GM19193 (cell line): ENCODE results near the gene MUC5B.

Experiments
- POLR2A ChIP-seq: IDR thresholded peaks from 4 replicates; pipeline ENCODE4 v1.6.1; 2011; ENCODE audit not compliant: insufficient read depth, insufficient read length; ENCODE audit errors: extremely low read depth

Gene MUC5B

DNA sequence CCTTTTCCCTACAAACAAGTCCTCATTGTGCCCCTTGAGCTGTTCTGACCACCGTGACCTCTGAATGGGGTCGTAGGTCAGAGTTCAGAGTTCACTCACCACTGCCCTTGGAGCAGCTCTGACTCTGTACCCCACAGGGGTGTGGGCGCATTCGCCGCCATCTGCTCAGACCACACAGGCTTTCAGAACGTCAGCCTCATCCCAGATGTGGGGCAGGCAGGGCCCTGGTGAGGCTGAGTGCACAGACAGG is 14.8 kb upstream of the MUC5B start:
- TF ChIP-seq POLR2A: no peak

DNA sequence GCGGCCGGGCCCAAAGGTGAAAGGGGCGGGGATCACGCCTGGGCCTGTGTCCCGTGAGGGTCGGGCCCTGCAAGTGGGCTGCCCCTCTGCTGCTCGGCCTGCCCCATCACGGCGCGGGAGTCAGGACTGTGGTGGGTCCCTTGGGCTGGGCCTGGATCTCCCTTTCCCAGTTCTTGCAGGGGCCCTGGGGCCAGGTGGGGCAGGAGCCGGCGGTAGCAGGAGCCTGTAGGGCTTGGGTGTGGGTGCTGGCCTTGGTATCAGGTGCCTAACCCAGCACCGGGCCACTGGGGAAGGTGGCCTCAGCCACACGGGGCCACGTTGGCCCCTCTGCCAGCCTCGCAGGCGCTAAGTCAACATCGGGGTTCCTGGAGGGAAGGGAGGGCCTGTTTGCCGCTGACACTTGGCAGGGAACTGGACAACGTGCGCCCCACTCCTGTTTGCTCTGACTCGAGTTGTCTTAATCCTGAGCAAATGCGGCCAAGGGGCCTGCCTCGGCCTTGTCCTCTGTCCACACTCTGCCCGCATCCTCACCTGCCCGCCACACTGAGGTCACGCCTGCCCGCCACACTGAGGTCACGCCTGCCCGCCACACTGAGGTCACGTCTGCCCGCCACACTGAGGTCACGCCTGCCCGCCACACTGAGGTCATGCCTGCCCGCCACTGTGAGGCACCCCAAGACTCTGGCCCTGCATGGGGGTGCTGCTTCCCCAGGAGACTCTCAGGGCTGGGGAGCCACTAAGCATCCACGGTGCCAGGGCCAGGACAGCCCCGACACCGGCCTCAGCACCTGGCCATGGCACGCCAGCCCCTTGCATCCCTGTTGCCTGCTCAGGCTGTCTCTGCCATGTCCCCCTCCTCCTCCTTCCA is 14.2 kb upstream of the MUC5B start:
- TF ChIP-seq POLR2A: no peak

- TF ChIP-seq POLR2A: no peak
Observed at GRCh38 chr11:1209371-1210057, 13.4 kb upstream of the MUC5B start.

- no peak for TF ChIP-seq POLR2A
Observed at GRCh38 chr11:1211838-1212237, 11.0 kb upstream of the MUC5B start.

- no peak for TF ChIP-seq POLR2A
Observed at GRCh38 chr11:1217151-1217550, 5.7 kb upstream of the MUC5B start.

DNA sequence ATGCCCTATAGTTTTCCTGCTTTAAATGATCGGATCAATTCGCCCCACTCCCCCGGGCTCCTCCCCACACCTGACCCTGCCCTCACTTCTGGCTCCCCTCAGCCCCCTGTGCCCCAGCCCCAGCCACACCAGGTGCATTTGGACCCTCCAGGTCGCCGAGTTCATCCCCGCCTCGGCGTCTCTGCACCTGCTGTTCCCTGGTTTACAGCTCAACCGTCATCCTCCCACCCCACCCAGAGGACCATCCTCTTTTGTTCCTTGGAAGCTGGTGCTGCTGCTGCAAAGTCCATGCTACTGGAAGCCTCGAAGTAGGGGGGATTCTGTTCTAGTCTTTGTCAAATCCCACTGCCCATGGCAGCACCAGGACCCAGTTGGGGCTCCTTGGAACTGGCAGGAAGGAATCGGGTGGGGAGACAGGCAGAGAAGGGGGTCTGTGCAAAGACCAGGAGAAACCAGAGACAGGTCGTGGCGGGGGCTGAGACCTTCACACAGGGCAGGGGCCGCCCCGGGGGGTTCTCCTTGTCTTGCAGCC is 4.5 kb upstream of the MUC5B start:
- TF ChIP-seq POLR2A: no peak

DNA sequence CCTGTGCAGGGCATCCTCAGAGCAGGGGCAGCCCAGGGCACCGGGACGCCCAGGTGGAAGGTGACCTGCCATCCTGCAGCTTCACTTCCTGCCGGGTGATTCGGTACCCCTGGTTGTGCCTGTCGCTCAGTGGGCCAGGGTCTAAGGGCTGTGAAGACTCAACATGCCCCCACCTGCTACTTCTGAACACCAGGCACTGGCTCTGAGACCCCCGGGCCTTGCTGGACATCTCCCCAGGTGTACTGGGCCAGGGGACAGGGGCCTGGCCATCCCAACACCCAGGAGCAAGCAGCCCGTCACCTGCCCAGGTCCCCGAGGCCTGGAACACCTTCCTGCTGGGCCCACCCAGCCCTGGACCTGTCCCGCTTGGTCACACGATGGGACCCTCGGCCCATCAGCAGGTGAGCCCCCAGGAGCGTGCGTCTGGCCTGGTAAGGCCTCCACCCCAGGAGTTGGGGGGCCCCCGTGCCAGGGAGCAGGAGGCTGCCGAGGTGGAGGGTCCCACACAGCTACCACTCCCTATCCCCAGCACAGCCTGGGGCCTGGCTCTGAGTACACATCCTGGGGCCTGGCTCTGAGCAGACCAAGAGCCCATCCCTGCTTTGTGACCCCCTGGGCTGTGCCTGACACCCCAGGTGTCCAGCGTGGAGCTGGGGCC is 3.9 kb upstream of the MUC5B start:
- no peak for TF ChIP-seq POLR2A

- no peak for TF ChIP-seq POLR2A
Observed at GRCh38 chr11:1219446-1219833, 3.4 kb upstream of the MUC5B start.

- TF ChIP-seq POLR2A: no peak
Observed at GRCh38 chr11:1219834-1220815, 2.7 kb upstream of the MUC5B start.

DNA sequence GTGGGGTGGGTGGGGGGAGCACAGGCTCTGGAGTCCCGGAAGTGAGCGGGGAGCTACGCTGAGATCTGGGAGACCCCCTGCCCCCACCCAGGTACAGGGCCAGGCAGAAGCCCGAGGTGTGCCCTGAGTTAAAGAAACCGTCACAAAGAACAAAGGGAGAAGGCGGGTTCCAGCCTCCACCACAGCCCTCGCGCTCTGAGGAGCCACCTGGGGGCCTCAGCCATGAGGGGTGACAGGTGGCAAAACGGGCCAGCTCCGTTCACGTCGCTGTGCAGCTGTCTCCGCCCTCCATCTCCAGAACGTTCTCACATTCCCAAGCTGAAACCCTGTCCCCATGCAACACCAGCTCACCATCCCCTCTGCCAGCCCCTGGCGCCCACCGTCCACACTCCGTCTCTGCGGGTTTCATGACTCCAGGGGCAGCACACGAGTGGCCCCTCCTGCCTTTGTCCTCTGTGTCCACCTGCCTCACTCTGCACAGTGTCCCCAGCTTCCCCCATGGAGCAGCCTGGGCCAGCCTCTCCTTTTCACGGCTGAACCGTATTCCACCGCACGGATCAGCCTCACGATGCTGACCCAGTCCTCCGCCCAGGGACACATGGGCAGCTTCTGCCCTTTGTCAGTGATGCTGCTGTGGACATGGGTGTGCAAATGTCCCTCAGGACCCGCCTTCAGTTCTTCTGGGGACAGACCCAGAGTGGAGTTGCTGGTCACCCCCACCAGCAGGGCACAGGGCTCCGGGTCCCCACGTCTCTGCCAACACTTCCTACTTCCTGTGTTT is 1.7 kb upstream of the MUC5B start:
- no peak for TF ChIP-seq POLR2A

- no peak for TF ChIP-seq POLR2A
Observed at GRCh38 chr11:1221848-1222311, 986 bp upstream of the MUC5B start.

GRCh38 chr11:1223346-1224110 is 662 bp downstream of the MUC5B start:
- TF ChIP-seq POLR2A: no peak

- TF ChIP-seq POLR2A: no peak
Observed at GRCh38 chr11:1224111-1224490, 1.2 kb downstream of the MUC5B start.
